ENCODE results near the gene ADCY10. TPM values are rescaled to one million over a fixed set of nuclear protein-coding genes. Genes with fewer than 3 reads are reported as not detected.

The ADCY10 gene
- total RNA-seq, 1 experiment from 2014 or later: 0.20 TPM

- H3K79me1 ChIP-seq (ENCODE audit: insufficient read depth, low read depth, low read length, poor library complexity, severe bottlenecking): no peaks in the 10 kb centered on the region
- no peak overlapping the region for H4K91ac ChIP-seq (ENCODE audit: insufficient read length, low read depth, low read length)
- no peak overlapping the region for H2BK15ac ChIP-seq (ENCODE audit: low read depth, low read length)
- no peak overlapping the region for H3K4me2 ChIP-seq (ENCODE audit: insufficient read depth, insufficient read length, low read length)
- Mint-ChIP-seq H3K27ac (no peak overlapping the region), H3K36me3 (ENCODE audit: insufficient read depth in 1 of 3, low read depth in 3 of 3) (peaks cover 21 to 51% (median 49%) of the 10 kb centered on the region in 3 experiments), H3K4me1 (no peaks in the 10 kb centered on the region), H3K9me3 (no peaks in the 10 kb centered on the region; a peak in 2 of 5 replicates), H3K4me3 (no peak overlapping the region), H3K27me3 (ENCODE audit: low read depth) (no peaks in the 10 kb centered on the region)
- H3T11ph ChIP-seq (ENCODE audit: low read length): no peak overlapping the region
- H2BK12ac ChIP-seq (ENCODE audit: insufficient read length, low read depth, low read length): no peak overlapping the region
- no peak overlapping the region for H3K4ac ChIP-seq (ENCODE audit: low read depth, low read length)
- H3K23ac ChIP-seq (ENCODE audit: insufficient read length, low read depth, low read length): no peak overlapping the region
- no peak overlapping the region for H2BK120ac ChIP-seq (ENCODE audit: low read depth, low read length, poor library complexity, severe bottlenecking)
- no peak overlapping the region for H2BK5ac ChIP-seq (ENCODE audit: insufficient read length, low read length)
- no peaks in the 10 kb centered on the region for H3K27me3 ChIP-seq (ENCODE audit: insufficient read depth, low read length)
- no peak overlapping the region for H4K8ac ChIP-seq (replicated peaks; ENCODE audit: insufficient read length, low read depth, low read length)
- H3K9ac ChIP-seq (ENCODE audit: extremely low read depth, insufficient read length, low read length): no peak overlapping the region
- no peak for DNase-seq
- H3K23me2 ChIP-seq (ENCODE audit: insufficient read length, low read depth, low read length, poor library complexity, severe bottlenecking): no peaks in the 10 kb centered on the region
- no peak overlapping the region for H3K27ac ChIP-seq (ENCODE audit: insufficient read length, low read depth, low read length)
- H3K18ac ChIP-seq (ENCODE audit: insufficient read length, low read depth, low read length): no peak overlapping the region
- 100% methylated on average over 1 of the region's 3 CpGs for WGBS (ENCODE audit: extremely low coverage, insufficient read length, low lambda C conversion rate)
- no peaks in the 10 kb centered on the region for H4K20me1 ChIP-seq (ENCODE audit: control insufficient read depth, insufficient read depth, insufficient read length)
- H3K79me2 ChIP-seq (ENCODE audit: insufficient read depth, low read length): no peaks in the 10 kb centered on the region
- no peak overlapping the region for H3K56ac ChIP-seq (ENCODE audit: insufficient read length, low read depth, low read length)
- no peak for TF ChIP-seq CTCF (conservative IDR thresholded peaks at IDR 0.05)
- no peak overlapping the region for H2AFZ ChIP-seq (ENCODE audit: low read length)
- H3K4me1 ChIP-seq (ENCODE audit: insufficient read depth, low read length): no peaks in the 10 kb centered on the region
- no peak overlapping the region for H2BK20ac ChIP-seq (ENCODE audit: low read depth, low read length, poor library complexity, severe bottlenecking)
- H3K14ac ChIP-seq (ENCODE audit: insufficient read depth, low read length): no peak overlapping the region
- H3K9me3 ChIP-seq (ENCODE audit: control insufficient read depth, low read depth, low read length): no peaks in the 10 kb centered on the region
- H2AK5ac ChIP-seq (ENCODE audit: insufficient read length, low read length): no peak overlapping the region
- H4K5ac ChIP-seq (ENCODE audit: insufficient read length, low read depth, low read length): no peak overlapping the region
Measured at GRCh38 chr1:167784876-167785550, 128.9 kb downstream of the ADCY10 start.

All from H9 (cell line).